Measurements from ENCODE around the gene LRRC41.

Gene LRRC41

DNA sequence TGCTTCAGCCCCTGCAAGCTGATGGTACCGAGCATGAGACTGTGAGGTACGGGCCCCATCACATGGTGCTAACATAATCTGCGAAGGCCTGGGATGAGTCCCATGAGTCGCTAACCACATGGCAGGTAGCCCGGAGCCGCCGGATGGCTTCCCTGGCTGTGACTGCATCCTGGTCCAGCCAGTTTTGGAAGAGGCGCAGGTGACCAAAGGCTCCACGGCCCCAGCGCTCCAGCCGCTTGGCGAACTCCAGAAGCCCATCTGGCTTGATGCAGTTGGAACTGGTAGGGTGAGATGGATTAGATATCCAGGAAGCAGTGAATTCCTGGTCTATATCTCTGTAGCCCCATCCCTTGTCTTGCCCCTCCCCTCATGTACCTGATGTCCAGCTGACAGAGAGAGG is 24.6 kb downstream of the LRRC41 start:
- Histone ChIP-seq H3K4me3 (replicated peaks; ENCODE audit: low read depth, low read length) (no peak overlapping the region), H3K36me3 (ENCODE audit: control insufficient read depth, insufficient read depth, low read length) (peaks cover 33% of the 10 kb centered on the region), H3K27me3 (replicated peaks; ENCODE audit: control insufficient read depth, insufficient read depth, low read length) (no peaks in the 10 kb centered on the region)
- DNase-seq (ENCODE audit: extremely low read depth, insufficient read length) = no peak
- no peak for TF ChIP-seq CTCF (IDR thresholded peaks at IDR 0.05; ENCODE audit: insufficient read depth, low read length, poor library complexity, severe bottlenecking)

GRCh38 chr1:46277658-46278373 is 25.6 kb downstream of the LRRC41 start:
- Histone ChIP-seq H3K27me3 (replicated peaks; ENCODE audit: control insufficient read depth, insufficient read depth, low read length) (no peaks in the 10 kb centered on the region), H3K36me3 (ENCODE audit: control insufficient read depth, insufficient read depth, low read length) (peaks cover 40% of the 10 kb centered on the region), H3K4me3 (replicated peaks; ENCODE audit: low read depth, low read length) (no peak overlapping the region)
- DNase-seq (ENCODE audit: extremely low read depth, insufficient read length) = no peak
- TF ChIP-seq CTCF (IDR thresholded peaks at IDR 0.05; ENCODE audit: insufficient read depth, low read length, poor library complexity, severe bottlenecking) = no peak

DNA sequence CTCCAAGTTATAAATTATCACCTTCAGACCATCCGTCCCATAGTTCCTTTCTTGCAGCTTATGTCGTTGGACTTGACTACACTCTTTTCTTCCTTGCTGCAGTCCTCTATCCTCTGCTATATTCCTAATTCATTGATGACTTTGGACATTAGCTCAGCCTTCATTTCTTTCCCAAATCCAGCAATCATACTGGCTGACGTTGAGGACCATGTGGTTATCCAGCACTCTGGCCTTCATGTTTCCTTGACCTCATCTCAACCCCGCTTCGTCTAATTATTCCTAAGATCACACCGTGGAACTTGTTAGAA is 28.4 kb downstream of the LRRC41 start:
- no peak overlapping the region for H3K4me3 ChIP-seq (replicated peaks; ENCODE audit: low read depth, low read length)
- no peak for TF ChIP-seq CTCF (IDR thresholded peaks at IDR 0.05; ENCODE audit: insufficient read depth, low read length, poor library complexity, severe bottlenecking)
- H3K27me3 ChIP-seq (replicated peaks; ENCODE audit: control insufficient read depth, insufficient read depth, low read length) = no peaks in the 10 kb centered on the region
- DNase-seq (ENCODE audit: extremely low read depth, insufficient read length) = no peak
- peaks cover 36% of the 10 kb centered on the region for H3K36me3 ChIP-seq (ENCODE audit: control insufficient read depth, insufficient read depth, low read length)

DNA sequence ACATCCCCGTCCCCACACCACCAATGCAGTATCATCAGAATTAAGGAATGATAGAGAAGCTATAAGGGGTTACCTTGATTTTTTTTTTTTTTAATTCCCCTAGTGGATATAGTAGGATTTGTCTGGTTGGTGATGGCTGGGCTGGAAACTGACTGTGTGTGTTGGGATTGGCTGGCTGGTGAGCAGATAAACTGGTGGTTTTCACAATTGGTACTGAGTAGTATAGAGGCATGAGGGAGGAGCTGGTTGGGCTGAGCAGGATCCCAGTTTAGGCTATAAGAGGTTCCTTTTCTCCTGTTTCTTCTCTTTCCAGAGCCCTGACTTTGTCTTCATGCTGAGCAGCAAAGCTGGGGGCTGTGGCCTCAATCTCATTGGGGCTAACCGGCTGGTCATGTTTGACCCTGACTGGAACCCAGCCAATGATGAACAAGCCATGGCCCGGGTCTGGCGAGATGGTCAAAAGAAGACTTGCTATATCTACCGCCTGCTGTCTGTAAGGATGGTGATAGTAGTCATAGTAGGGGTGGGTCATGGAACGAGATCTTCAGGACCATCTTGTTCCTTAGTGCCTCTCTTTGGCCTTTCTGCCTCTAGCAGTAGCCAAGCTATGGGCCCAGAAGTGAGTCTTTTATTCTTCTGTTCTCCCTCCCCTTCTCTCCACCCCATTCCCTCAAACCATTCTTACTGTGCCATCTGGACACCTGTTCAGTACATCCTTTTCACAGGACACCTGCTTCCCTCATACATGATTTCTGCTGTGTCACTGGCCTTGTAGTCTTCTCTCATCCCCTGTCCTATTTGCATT is 29.0 kb downstream of the LRRC41 start:
- TF ChIP-seq CTCF (IDR thresholded peaks at IDR 0.05; ENCODE audit: insufficient read depth, low read length, poor library complexity, severe bottlenecking) = no peak
- DNase-seq (ENCODE audit: extremely low read depth, insufficient read length) = no peak
- no peak overlapping the region for H3K4me3 ChIP-seq (replicated peaks; ENCODE audit: low read depth, low read length)
- no peaks in the 10 kb centered on the region for H3K27me3 ChIP-seq (replicated peaks; ENCODE audit: control insufficient read depth, insufficient read depth, low read length)
- peaks cover 34% of the 10 kb centered on the region for H3K36me3 ChIP-seq (ENCODE audit: control insufficient read depth, insufficient read depth, low read length)

DNA sequence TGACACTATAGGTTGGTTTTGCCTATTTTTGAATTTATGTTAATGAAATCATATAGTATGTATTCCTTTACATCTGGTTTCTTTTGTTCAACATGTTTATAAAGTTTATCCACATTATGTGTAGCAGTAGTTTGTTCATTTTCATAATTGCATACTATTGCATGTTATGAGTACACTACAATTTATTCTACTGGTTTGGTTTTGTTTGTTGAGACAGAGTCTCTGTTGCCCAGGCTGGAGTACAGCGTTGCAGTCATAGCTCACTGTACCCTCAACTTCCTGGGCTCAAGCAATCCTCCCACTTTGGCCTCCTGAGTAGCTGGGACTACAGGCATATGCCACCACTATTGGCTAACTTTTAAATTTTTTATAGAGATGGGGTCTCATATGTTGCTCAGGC is 34.8 kb downstream of the LRRC41 start:
- DNase-seq (ENCODE audit: extremely low read depth, insufficient read length) = no peak
- H3K4me3 ChIP-seq (replicated peaks; ENCODE audit: low read depth, low read length) = no peak overlapping the region
- no peak for TF ChIP-seq CTCF (IDR thresholded peaks at IDR 0.05; ENCODE audit: insufficient read depth, low read length, poor library complexity, severe bottlenecking)
- H3K36me3 ChIP-seq (ENCODE audit: control insufficient read depth, insufficient read depth, low read length) = peaks cover 28% of the 10 kb centered on the region
- no peaks in the 10 kb centered on the region for H3K27me3 ChIP-seq (replicated peaks; ENCODE audit: control insufficient read depth, insufficient read depth, low read length)
